DND-41 (cell line): ENCODE data around the gene TTLL11.

ENCODE experiments used
- ATAC-seq: fragments of 200-7000 bp; cut with Tn5 transposase; 3 replicates; pipeline ENCODE4 v1.9.1; 2021; ENCODE audit warnings: low read depth; ENCODE audit not compliant: insufficient read depth
- DNase-seq: peaks from one replicate; pipeline ENCODE4 v3.0.0-alpha.2; 2020
- H2AFZ ChIP-seq: 2 replicates; pipeline ENCODE4 v1.6.0; 2012; ENCODE audit warnings: low read depth, low read length
- H3K27ac ChIP-seq: 2 replicates; pipeline ENCODE4 v1.5.1; 2012; ENCODE audit warnings: low read length, inconsistent platforms
- H3K27me3 ChIP-seq: fragments of 200-600 bp; sonication (generic); 2 replicates; pipeline ENCODE4 v1.6.0; 2012; ENCODE audit warnings: low read length, mild to moderate bottlenecking, inconsistent platforms; ENCODE audit not compliant: insufficient read depth, poor library complexity
- H3K36me3 ChIP-seq: 2 replicates; pipeline ENCODE4 v1.5.1; 2012; ENCODE audit warnings: low read length, inconsistent platforms; ENCODE audit not compliant: insufficient read depth
- H3K4me1 ChIP-seq: 2 replicates; pipeline ENCODE4 v1.5.1; 2012; ENCODE audit warnings: mild to moderate bottlenecking, low read length; ENCODE audit not compliant: insufficient read depth
- H3K4me2 ChIP-seq: 2 replicates; pipeline ENCODE4 v1.6.0; 2012; ENCODE audit warnings: mild to moderate bottlenecking, moderate library complexity, low read length, inconsistent platforms; ENCODE audit not compliant: insufficient read depth
- H3K4me3 ChIP-seq, 2 experiments: fragments of 200-600 bp in 1 of 2; shearing (Covaris generic) in 1 of 2; 2 replicates each; pipeline ENCODE4 v1.5.1; 2012 to 2016; ENCODE audit warnings: inconsistent platforms in 2 of 2, low read length in 2 of 2, mild to moderate bottlenecking in 2 of 2, low read depth in 1 of 2, moderate library complexity in 1 of 2
- H3K79me2 ChIP-seq: 2 replicates; pipeline ENCODE4 v1.6.0; 2012; ENCODE audit warnings: low read length, inconsistent platforms; ENCODE audit not compliant: insufficient read depth
- H3K9ac ChIP-seq: 2 replicates; pipeline ENCODE4 v1.6.0; 2012; ENCODE audit warnings: low read depth, mild to moderate bottlenecking, inconsistent platforms, low read length, moderate library complexity
- H3K9me3 ChIP-seq: 2 replicates; pipeline ENCODE4 v1.5.1; 2012; ENCODE audit warnings: low read length, moderate library complexity, mild to moderate bottlenecking, inconsistent platforms; ENCODE audit not compliant: insufficient read depth, severe bottlenecking
- H4K20me1 ChIP-seq: 2 replicates; pipeline ENCODE4 v1.6.0; 2012; ENCODE audit warnings: low read length; ENCODE audit not compliant: insufficient read depth
- EZH2 ChIP-seq: IDR thresholded peaks from 3 replicates; pipeline ENCODE4 v1.6.1; 2012; ENCODE audit warnings: borderline replicate concordance, low read depth, mild to moderate bottlenecking, moderate library complexity, low read length, inconsistent platforms; ENCODE audit not compliant: severe bottlenecking
- TF ChIP-seq, protein P1 (sequence below): IDR thresholded peaks from 2 replicates; pipeline ENCODE4 v1.5.1; 2012; ENCODE audit warnings: borderline replicate concordance, low read length, moderate library complexity, mild to moderate bottlenecking; ENCODE audit not compliant: poor library complexity, severe bottlenecking; ENCODE audit errors: extremely low read depth

Gene TTLL11

DNA sequence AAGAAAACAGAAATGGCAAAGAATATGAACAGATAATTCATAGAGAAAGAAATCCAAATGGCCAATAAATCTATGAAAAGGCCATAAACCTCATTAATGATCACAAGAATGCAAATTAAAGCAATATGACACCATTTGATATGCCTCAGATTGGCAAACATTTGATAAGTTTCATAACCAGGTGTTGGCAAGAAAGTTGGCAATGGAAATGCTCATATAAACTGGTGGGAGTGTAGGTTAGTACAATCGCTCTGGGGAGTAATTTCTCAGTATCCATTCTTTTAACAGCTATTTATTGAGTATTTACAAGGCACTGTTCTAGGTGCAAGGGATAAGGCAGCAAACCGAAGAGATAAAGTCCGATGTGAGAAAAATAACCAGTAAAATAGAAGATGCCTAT, 154.5 kb downstream of the TTLL11 start:
- Histone ChIP-seq H3K27ac (no peak overlapping the region), H3K36me3 (no peaks in the 10 kb centered on the region), H2AFZ (no peak overlapping the region), H3K27me3 (peaks cover 4% of the 10 kb centered on the region), H3K79me2 (no peaks in the 10 kb centered on the region), H3K4me2 (no peak overlapping the region), H3K4me3 (no peak overlapping the region), H3K9ac (no peak overlapping the region), H3K4me1 (no peaks in the 10 kb centered on the region), H3K9me3 (no peaks in the 10 kb centered on the region), H4K20me1 (no peaks in the 10 kb centered on the region)
- TF ChIP-seq, protein P1, sequence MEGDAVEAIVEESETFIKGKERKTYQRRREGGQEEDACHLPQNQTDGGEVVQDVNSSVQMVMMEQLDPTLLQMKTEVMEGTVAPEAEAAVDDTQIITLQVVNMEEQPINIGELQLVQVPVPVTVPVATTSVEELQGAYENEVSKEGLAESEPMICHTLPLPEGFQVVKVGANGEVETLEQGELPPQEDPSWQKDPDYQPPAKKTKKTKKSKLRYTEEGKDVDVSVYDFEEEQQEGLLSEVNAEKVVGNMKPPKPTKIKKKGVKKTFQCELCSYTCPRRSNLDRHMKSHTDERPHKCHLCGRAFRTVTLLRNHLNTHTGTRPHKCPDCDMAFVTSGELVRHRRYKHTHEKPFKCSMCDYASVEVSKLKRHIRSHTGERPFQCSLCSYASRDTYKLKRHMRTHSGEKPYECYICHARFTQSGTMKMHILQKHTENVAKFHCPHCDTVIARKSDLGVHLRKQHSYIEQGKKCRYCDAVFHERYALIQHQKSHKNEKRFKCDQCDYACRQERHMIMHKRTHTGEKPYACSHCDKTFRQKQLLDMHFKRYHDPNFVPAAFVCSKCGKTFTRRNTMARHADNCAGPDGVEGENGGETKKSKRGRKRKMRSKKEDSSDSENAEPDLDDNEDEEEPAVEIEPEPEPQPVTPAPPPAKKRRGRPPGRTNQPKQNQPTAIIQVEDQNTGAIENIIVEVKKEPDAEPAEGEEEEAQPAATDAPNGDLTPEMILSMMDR: no peak
- TF ChIP-seq EZH2: no peak
- no peak for DNase-seq
- no peak for ATAC-seq

DNA sequence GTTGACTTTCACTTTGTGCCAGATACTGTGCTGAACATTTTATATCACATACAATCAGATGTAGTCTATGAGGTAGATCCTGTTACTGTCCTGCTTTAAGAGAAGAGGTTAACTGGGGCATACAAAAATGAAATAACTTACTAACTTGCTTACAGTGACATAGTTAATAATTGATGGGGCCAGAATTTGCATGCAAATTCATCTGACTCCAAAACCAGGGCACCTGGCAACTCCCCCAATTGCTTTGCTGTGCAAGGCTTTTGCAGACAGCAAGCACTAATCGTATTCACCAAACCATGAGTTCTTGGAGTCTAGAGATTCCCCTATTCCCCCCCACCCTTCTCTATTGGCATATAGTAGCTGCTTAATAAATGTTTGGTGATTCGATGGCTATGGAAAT, 155.9 kb downstream of the TTLL11 start:
- Histone ChIP-seq H3K4me2 (no peak overlapping the region), H3K4me3 (no peak overlapping the region), H3K36me3 (no peaks in the 10 kb centered on the region), H3K27me3 (peaks cover 4% of the 10 kb centered on the region), H3K9ac (no peak overlapping the region), H3K27ac (no peak overlapping the region), H3K79me2 (no peaks in the 10 kb centered on the region), H3K4me1 (no peaks in the 10 kb centered on the region), H3K9me3 (no peaks in the 10 kb centered on the region), H4K20me1 (no peaks in the 10 kb centered on the region), H2AFZ (no peak overlapping the region)
- no peak for ATAC-seq
- no peak for DNase-seq
- TF ChIP-seq, protein P1: no peak
- no peak for TF ChIP-seq EZH2

DNA sequence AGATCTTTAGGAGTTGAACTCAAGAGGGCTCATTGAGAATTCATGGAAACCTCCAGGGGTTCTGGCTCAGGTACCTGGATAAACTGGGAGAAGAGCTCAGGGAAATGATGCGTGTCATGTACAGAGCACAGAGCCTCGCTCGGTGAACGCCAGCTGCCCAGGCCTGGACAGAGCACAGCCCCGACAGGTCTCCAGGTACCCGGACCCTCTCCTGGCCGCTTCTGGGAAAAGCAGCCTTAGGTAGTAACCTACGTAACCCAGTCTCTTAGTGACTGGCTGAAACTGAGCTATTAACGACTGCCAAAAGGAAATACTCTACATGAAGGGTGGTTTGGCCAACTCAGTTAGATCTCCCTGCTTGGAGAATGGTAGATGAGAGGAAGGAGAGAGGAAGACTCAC, 157.4 kb downstream of the TTLL11 start:
- no peaks in the 10 kb centered on the region for H3K9me3 ChIP-seq
- H3K79me2 ChIP-seq: no peaks in the 10 kb centered on the region
- no peaks in the 10 kb centered on the region for H3K36me3 ChIP-seq
- H3K4me3 ChIP-seq: no peak overlapping the region
- no peaks in the 10 kb centered on the region for H4K20me1 ChIP-seq
- no peak overlapping the region for H3K27ac ChIP-seq
- DNase-seq (no peak), ATAC-seq (no peak)
- no peak overlapping the region for H3K4me2 ChIP-seq
- H3K4me1 ChIP-seq: no peaks in the 10 kb centered on the region
- H3K27me3 ChIP-seq: no peaks in the 10 kb centered on the region
- TF ChIP-seq EZH2: no peak
- TF ChIP-seq, protein P1: no peak
- no peak overlapping the region for H2AFZ ChIP-seq
- no peak overlapping the region for H3K9ac ChIP-seq

DNA sequence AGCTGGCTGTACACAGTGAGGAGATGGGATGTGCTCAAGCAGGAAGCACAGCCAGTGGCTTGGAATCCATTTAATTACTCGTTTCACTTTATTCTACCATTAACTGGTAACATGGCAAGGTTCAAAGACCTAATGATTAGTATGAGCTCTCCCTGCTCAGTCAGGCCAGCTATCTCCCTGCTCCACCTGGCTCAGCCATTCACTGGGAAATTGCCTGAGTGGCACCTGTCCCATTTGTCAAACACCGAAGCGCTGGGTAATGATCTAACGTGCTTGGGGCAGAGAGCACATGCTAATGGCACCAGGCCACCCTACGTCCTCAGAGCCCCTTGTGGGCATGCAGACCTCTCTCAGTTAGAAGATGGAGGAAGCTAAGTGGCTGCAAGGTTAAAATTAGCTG, 162.2 kb downstream of the TTLL11 start:
- H3K4me1 ChIP-seq: no peaks in the 10 kb centered on the region
- H3K9me3 ChIP-seq: no peaks in the 10 kb centered on the region
- H3K4me2 ChIP-seq: no peak overlapping the region
- no peak overlapping the region for H2AFZ ChIP-seq
- no peak overlapping the region for H3K9ac ChIP-seq
- TF ChIP-seq, protein P1: no peak
- TF ChIP-seq EZH2: no peak
- H3K27ac ChIP-seq: no peak overlapping the region
- H3K79me2 ChIP-seq: no peaks in the 10 kb centered on the region
- no peaks in the 10 kb centered on the region for H4K20me1 ChIP-seq
- DNase-seq (no peak), ATAC-seq (no peak)
- H3K36me3 ChIP-seq: no peaks in the 10 kb centered on the region
- H3K4me3 ChIP-seq: no peak overlapping the region
- no peaks in the 10 kb centered on the region for H3K27me3 ChIP-seq
